ENCODE results near the gene CDC7.

DNA sequence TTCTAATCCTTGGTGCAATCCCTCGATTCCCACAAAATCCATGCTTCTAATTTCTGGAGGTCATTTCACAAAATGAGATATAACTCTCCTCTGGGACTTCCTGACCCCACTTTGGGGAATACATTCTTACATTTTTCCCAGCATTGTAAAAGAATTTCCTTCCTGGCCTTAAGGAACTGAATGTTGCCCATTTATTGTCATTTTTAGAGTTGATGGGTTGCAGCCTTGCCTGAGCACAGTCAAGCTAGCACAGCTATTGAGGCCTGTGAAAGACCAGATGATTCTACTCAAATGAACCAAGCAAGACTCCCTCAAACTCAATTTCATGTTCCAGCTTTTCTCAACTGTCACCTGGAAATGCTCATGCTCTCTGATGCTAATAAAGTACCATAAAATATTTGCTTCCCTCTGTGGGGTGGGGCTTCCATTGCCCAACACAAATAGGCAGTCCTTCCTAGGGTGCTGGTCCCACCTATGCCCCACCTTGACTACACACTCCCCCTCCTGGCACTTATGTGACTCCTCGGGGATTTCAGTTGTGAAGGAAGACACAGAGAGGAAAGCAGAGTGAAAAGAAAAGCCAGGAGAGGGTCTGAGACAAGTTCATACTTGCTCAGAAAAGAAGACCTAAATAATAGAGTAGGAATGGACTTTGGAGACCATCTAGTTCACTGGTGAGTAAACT is 24.0 kb upstream of the CDC7 start:
- TF ChIP-seq TEAD1 (CRISPR knock-in tag; IDR thresholded peaks at IDR 0.05) (no peak), USF1 (CRISPR knock-in tag; IDR thresholded peaks at IDR 0.05) (no peak), FOXP1 (CRISPR knock-in tag; IDR thresholded peaks at IDR 0.05; ENCODE audit: borderline replicate concordance) (no peak), NR3C1 (CRISPR knock-in tag; conservative IDR thresholded peaks at IDR 0.05; ENCODE audit: low read depth) (no peak), PREB (CRISPR knock-in tag; IDR thresholded peaks at IDR 0.05; ENCODE audit: borderline replicate concordance) (no peak), TP53 (CRISPR knock-in tag; IDR thresholded peaks at IDR 0.05) (no peak), ELF4 (CRISPR knock-in tag; IDR thresholded peaks at IDR 0.05; ENCODE audit: low read depth) (no peak), NFYB (CRISPR knock-in tag; conservative IDR thresholded peaks at IDR 0.05; ENCODE audit: low read depth) (no peak), IRF2 (CRISPR knock-in tag; IDR thresholded peaks at IDR 0.05; ENCODE audit: borderline replicate concordance, low read depth) (no peak), USF2 (CRISPR knock-in tag; IDR thresholded peaks at IDR 0.05) (no peak), NR1H2 (CRISPR knock-in tag; IDR thresholded peaks at IDR 0.05) (no peak), ZNF138 (CRISPR knock-in tag; conservative IDR thresholded peaks at IDR 0.05) (no peak)
- TF ChIP-seq, protein P1, sequence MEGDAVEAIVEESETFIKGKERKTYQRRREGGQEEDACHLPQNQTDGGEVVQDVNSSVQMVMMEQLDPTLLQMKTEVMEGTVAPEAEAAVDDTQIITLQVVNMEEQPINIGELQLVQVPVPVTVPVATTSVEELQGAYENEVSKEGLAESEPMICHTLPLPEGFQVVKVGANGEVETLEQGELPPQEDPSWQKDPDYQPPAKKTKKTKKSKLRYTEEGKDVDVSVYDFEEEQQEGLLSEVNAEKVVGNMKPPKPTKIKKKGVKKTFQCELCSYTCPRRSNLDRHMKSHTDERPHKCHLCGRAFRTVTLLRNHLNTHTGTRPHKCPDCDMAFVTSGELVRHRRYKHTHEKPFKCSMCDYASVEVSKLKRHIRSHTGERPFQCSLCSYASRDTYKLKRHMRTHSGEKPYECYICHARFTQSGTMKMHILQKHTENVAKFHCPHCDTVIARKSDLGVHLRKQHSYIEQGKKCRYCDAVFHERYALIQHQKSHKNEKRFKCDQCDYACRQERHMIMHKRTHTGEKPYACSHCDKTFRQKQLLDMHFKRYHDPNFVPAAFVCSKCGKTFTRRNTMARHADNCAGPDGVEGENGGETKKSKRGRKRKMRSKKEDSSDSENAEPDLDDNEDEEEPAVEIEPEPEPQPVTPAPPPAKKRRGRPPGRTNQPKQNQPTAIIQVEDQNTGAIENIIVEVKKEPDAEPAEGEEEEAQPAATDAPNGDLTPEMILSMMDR (IDR thresholded peaks at IDR 0.05) = no peak
- TF ChIP-seq, protein P2, sequence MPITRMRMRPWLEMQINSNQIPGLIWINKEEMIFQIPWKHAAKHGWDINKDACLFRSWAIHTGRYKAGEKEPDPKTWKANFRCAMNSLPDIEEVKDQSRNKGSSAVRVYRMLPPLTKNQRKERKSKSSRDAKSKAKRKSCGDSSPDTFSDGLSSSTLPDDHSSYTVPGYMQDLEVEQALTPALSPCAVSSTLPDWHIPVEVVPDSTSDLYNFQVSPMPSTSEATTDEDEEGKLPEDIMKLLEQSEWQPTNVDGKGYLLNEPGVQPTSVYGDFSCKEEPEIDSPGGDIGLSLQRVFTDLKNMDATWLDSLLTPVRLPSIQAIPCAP (CRISPR knock-in tag; IDR thresholded peaks at IDR 0.05) = no peak

Data from WTC11 (cell line).